H1 (cell line): ENCODE measurements around the gene POLR2L. TPM values are rescaled to one million over a fixed set of nuclear protein-coding genes. Genes with fewer than 3 reads are reported as not detected.

Experiments
- BCL11A ChIP-seq, 2 experiments: IDR thresholded peaks; one replicate each; pipeline ENCODE4 v1.6.1; 2011; ENCODE audit warnings: low read depth in 2 of 2, low read length in 2 of 2, mild to moderate bottlenecking in 2 of 2
- GTF2F1 ChIP-seq: IDR thresholded peaks from 2 replicates; pipeline ENCODE4 v1.6.1; 2012; ENCODE audit warnings: low read depth, low read length, improper control_type of control experiment, borderline replicate concordance
- JUND ChIP-seq: IDR thresholded peaks from 2 replicates; pipeline ENCODE4 v1.6.1; 2011; ENCODE audit warnings: mild to moderate bottlenecking, improper control_type of control experiment, low read length
- NANOG ChIP-seq: IDR thresholded peaks from 2 replicates; pipeline ENCODE4 v1.6.1; 2011; ENCODE audit warnings: low read length, low read depth, mild to moderate bottlenecking, inconsistent platforms; ENCODE audit not compliant: insufficient read depth, poor library complexity, severe bottlenecking
- SP2 ChIP-seq: IDR thresholded peaks from 2 replicates; pipeline ENCODE4 v1.6.1; 2012; ENCODE audit warnings: mild to moderate bottlenecking, low read length, inconsistent platforms
- TBP ChIP-seq: IDR thresholded peaks from 2 replicates; pipeline ENCODE4 v1.6.1; 2011; ENCODE audit warnings: low read depth, low read length, improper control_type of control experiment
- TEAD4 ChIP-seq: IDR thresholded peaks from 2 replicates; pipeline ENCODE4 v1.6.1; 2012; ENCODE audit warnings: low read depth, low read length, inconsistent platforms, mixed read lengths
- polyA plus RNA-seq, 7 experiments: library from polyadenylated mRNA; depleted of rRNA in 3 of 7; stranded (reverse) in 5 of 7; unstranded in 2 of 7; fragments of >200 nt in 5 of 7; fragments of 200-250 nt in 2 of 7; gene quantifications; 1 replicate in 5 of 7; 2 replicates in 1 of 7; 4 replicates in 1 of 7; pipeline versions ENCODE4 v1.2.1 to v1.2.3, GENCODE V29; 2011 to 2013; ENCODE audit warnings: missing spikeins in 2 of 7, mixed read lengths in 2 of 7
- total RNA-seq: library from RNA; stranded (reverse); fragmentation: NEBNext Ultra II Directional; extraction: Animal tissue kit (Norgen Biotek cat#: 25700); gene quantifications from 2 replicates; pipeline ENCODE4 v1.2.1, GENCODE V29; 2021
- TF ChIP-seq, protein P1 (sequence below): IDR thresholded peaks from 2 replicates; pipeline ENCODE4 v1.6.1; 2011; ENCODE audit warnings: low read depth, mild to moderate bottlenecking, low read length; ENCODE audit not compliant: insufficient read depth

POLR2L gene
- total and polyA plus RNA-seq, 2 of the 8 experiments (the other 6 are each of a cell fraction or from before 2014, with no cell fraction given) = 140 to 151 TPM

DNA sequence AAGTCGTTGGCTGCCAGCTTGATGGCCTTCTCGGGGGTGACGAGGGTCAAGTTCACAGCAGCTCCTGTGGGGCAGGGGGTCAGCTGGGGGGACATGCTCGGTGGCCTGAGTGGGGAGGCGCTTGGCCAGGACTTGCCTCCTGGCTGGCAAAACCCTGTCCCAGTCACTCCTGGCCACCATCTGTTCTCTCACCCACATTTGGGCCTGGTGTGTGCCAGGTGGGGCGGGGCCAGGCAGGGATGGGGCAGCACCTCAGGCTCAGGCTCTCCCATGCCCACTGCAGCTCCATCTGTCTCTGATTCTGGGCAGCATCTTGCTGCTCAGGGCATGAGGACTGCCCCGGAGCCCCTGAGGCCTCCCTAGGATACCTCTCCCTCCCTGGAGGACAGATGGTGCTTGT is 48.8 kb downstream of the POLR2L start (continued):
- TF ChIP-seq, protein P1, sequence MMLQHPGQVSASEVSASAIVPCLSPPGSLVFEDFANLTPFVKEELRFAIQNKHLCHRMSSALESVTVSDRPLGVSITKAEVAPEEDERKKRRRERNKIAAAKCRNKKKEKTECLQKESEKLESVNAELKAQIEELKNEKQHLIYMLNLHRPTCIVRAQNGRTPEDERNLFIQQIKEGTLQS = no peak
- TF ChIP-seq TBP = no peak
- no peak for TF ChIP-seq NANOG
- TF ChIP-seq TEAD4 = no peak
- TF ChIP-seq SP2 = no peak
- no peak for TF ChIP-seq JUND
- no peak for TF ChIP-seq BCL11A (IDR thresholded peaks at IDR 0.05; ENCODE audit: low read depth in 2 of 2, low read length in 2 of 2)
- TF ChIP-seq GTF2F1 = no peak
